Activated CD4-positive, alpha-beta T cell treated with anti-CD3 and anti-CD28 coated beads, Interleukin-10, Interleukin-2, amounts not matched to agents 100 ng/mL and 50 ng/mL, durations not matched to agents 16 hours and 8 hours (primary cell): ENCODE measurements around the gene KIAA1549.

Experiments used
- DNase-seq: peaks from one replicate; pipeline ENCODE4 v3.0.0-alpha.2; 2020

KIAA1549 gene

GRCh38 chr7:138880881-138881578 lies 100.2 kb downstream of the KIAA1549 start:
- no peak for DNase-seq

DNA sequence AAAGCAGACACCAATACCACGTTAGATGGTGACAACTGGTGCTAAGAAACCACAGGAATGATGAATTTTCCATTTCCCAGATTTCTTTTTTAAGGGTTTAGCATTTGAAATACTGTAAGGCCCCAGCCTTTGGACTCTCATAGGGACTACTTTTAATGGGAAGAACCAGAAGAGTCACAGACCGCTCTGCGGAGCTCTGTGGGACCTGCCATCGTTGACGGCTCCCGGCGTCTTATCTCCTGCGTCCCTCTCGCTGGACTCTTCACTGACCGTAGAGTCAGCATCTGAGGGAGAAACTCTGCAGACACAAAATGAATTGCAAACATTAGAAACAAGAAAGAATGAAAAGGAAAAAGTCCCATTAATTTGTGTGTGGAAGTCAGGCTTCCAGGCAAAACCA lies 101.8 kb downstream of the KIAA1549 start:
- DNase-seq: no peak

- DNase-seq: no peak
These were observed 102.3 kb downstream of the KIAA1549 start for GRCh38 chr7:138878856-138879255.

GRCh38 chr7:138878051-138878450 lies 103.1 kb downstream of the KIAA1549 start:
- no peak for DNase-seq

- DNase-seq: no peak
These were observed 104.9 kb downstream of the KIAA1549 start for GRCh38 chr7:138876326-138876725.

GRCh38 chr7:138875794-138876193 lies 105.4 kb downstream of the KIAA1549 start:
- DNase-seq: peak; percentile 89

GRCh38 chr7:138873220-138873892 lies 107.8 kb downstream of the KIAA1549 start:
- no peak for DNase-seq

- no peak for DNase-seq
These were observed 108.6 kb downstream of the KIAA1549 start for GRCh38 chr7:138872576-138872975.

- DNase-seq: no peak
These were observed 109.4 kb downstream of the KIAA1549 start for GRCh38 chr7:138871814-138872090.

GRCh38 chr7:138871065-138871813 lies 110.0 kb downstream of the KIAA1549 start:
- no peak for DNase-seq

- no peak for DNase-seq
These were observed 111.8 kb downstream of the KIAA1549 start for GRCh38 chr7:138869353-138869752.

DNA sequence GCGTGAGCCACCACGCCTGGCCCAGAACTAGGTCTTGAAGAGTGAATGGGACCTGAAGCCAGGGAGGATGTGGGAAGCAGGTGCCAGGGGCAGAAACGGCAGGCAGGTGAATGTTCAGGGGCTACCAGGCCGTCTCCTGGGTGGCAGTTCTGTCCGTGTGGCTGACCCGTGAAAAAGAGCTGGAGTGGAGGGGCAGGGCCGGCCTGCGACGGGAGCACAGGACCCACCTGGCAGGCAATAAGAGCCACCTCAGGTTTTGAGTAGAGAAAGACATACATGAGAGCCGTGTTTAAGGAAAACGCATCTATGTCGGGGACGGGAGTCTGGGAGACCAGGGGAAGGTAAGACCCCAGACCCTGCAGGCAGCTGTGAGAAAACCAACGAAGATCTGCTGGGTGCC lies 112.5 kb downstream of the KIAA1549 start:
- no peak for DNase-seq

- DNase-seq: no peak
These were observed 113.4 kb downstream of the KIAA1549 start for GRCh38 chr7:138867744-138868143.

DNA sequence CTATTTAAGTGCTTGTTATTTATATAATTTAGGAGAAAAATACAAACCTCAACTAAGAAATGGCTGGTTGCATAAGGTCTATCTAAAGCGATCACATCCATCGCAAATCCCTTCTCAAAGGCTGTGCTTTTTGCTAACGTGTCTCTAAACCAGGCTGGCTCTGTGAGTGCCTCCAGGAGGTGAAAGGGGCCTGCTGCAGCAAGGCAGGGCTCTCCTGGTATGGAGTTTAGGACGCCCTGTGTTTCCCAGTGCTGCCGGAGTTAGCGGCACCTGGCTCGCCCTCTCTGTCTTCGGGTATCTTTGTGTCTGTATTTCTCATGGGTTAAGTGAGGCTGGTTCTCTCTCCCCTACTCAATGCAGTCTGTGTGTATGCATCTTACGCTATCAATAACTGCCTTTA lies 114.8 kb downstream of the KIAA1549 start:
- DNase-seq: no peak

GRCh38 chr7:138865843-138866242 lies 115.3 kb downstream of the KIAA1549 start:
- DNase-seq: peak; percentile 80

- DNase-seq: peak; percentile 67
These were observed 116.5 kb downstream of the KIAA1549 start for GRCh38 chr7:138864667-138865066.

GRCh38 chr7:138863931-138864330 lies 117.3 kb downstream of the KIAA1549 start:
- no peak for DNase-seq

- no peak for DNase-seq
These were observed 120.1 kb downstream of the KIAA1549 start for GRCh38 chr7:138861051-138861450.

- DNase-seq: no peak
These were observed 123.5 kb downstream of the KIAA1549 start for GRCh38 chr7:138857728-138858127.

- DNase-seq: no peak
These were observed 127.0 kb downstream of the KIAA1549 start for GRCh38 chr7:138854115-138854645.

DNA sequence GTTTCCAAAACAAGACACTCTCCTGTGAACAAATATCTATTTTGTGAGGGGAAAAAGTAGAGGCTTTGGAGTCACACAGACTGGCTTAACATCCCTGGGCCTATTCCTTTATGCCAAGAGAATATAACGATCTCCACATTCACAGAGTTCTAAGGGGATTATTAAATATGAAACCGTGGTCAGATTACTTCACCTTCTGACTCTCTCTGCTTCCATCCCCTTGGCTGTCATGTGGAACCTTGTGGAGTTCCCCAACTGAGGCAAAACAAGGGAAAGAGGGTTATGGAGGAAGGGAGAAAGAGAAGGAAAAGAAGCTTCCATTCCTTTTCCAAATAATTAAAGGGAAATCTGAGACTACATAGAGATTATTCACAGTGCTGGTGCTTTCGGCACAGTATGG lies 127.7 kb downstream of the KIAA1549 start:
- DNase-seq: peak; percentile 29

DNA sequence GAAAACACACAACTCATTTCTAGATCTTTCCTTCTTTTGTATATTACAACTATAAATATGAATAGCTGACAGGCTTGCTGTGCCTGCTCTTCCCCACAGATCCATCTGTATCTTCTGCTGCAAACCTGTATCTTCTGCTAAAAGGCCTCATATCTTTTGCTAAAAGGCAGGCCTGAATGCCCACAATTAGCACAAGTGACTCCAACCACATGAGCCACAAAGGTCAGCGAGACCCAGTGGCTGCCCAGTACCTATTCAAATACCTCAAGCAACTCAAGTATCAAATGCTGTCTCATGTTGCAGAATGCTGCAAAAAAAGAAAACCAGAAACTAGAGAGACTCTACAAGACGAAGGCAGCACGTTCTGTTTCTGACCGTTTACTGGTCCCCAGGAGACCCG lies 128.7 kb downstream of the KIAA1549 start:
- DNase-seq: no peak

GRCh38 chr7:138849701-138850100 lies 131.5 kb downstream of the KIAA1549 start:
- DNase-seq: no peak
